ENCODE results near the gene ARHGAP10. TPM values are rescaled to one million over a fixed set of nuclear protein-coding genes. Genes with fewer than 3 reads are reported as not detected.

ARHGAP10 gene
- total RNA-seq, 2 experiments from 2014 or later, result 0.11 TPM; not detected in 1

- CTCF ChIA-PET (ENCODE audit: unreplicated experiment), result interaction anchor here (1.5 kb wide), 1 partner anchor 12 kb away, joined by 3 read pairs; no protein-coding TSS in a partner anchor
- TF ChIP-seq EZH2phosphoT487 (IDR thresholded peaks at IDR 0.05; ENCODE audit: borderline replicate concordance, low read depth, low read length), result no peak
- TF ChIP-seq CTCF (conservative IDR thresholded peaks at IDR 0.05; ENCODE audit: low read length), result peak; percentile 22; the same call in 1 of the 2 replicates
- Histone ChIP-seq H3K36me3 (ENCODE audit: insufficient read depth, low read length) (no peaks in the 10 kb centered on the region), H2AFZ (ENCODE audit: low read length) (peak overlapping the region; percentile 81), H3K4me1 (ENCODE audit: insufficient read depth, low read length, poor library complexity, severe bottlenecking) (peaks cover 76% of the 10 kb centered on the region), H3K4me3 (ENCODE audit: low read depth, low read length, poor library complexity, severe bottlenecking) (peak overlapping the region; percentile 30), H3K4me2 (ENCODE audit: low read length) (peak overlapping the region; percentile 52), H4K20me1 (ENCODE audit: insufficient read depth, low read length) (no peaks in the 10 kb centered on the region), H3K9me3 (ENCODE audit: low read length) (no peaks in the 10 kb centered on the region), H3K9me2 (ENCODE audit: insufficient read depth, low read length) (no peaks in the 10 kb centered on the region), H3K79me2 (ENCODE audit: insufficient read depth, low read depth, low read length) (no peaks in the 10 kb centered on the region), H3K27ac (ENCODE audit: low read depth, low read length, poor library complexity, severe bottlenecking) (peak overlapping the region; percentile 65)
- no TSS peak for BruUV-seq (replicated peaks)
- intact Hi-C loops (cut with micrococcal nuclease; ENCODE audit: unreplicated experiment), result loop anchor here (10.0 kb wide), 1 partner anchor 1211 kb away; no protein-coding TSS in a partner anchor
- DNase-seq (ENCODE audit: low spot score), result peak; percentile 62
- POLR2A ChIA-PET, result interaction anchor here (2.0 kb wide), 1 partner anchor 8 kb away, joined by 4 read pairs; no protein-coding TSS in a partner anchor
These were observed 322.4 kb downstream of the ARHGAP10 start for GRCh38 chr4:148054275-148054674.

GRCh38 chr4:148055844-148056243, 324.0 kb downstream of the ARHGAP10 start:
- TF ChIP-seq CTCF (conservative IDR thresholded peaks at IDR 0.05; ENCODE audit: low read length) (no peak), EZH2phosphoT487 (IDR thresholded peaks at IDR 0.05; ENCODE audit: borderline replicate concordance, low read depth, low read length) (no peak)
- peak overlapping the region; percentile 5; the same call in 1 of the 2 replicates for H3K4me2 ChIP-seq (ENCODE audit: low read length)
- no peaks in the 10 kb centered on the region for H4K20me1 ChIP-seq (ENCODE audit: insufficient read depth, low read length)
- H3K27ac ChIP-seq (ENCODE audit: low read depth, low read length, poor library complexity, severe bottlenecking), result peak overlapping the region; percentile 27
- no peak overlapping the region for H3K4me3 ChIP-seq (ENCODE audit: low read depth, low read length, poor library complexity, severe bottlenecking)
- ChIA-PET CTCF (ENCODE audit: unreplicated experiment) (interaction anchor here (1.7 kb wide), 1 partner anchor 11 kb away, joined by 8 read pairs; no protein-coding TSS in a partner anchor), POLR2A (interaction anchor here (1.1 to 2.0 kb wide), 2 partner anchors 10 to 419 kb away, joined by 3 to 4 read pairs; no protein-coding TSS in a partner anchor)
- H3K9me2 ChIP-seq (ENCODE audit: insufficient read depth, low read length), result no peaks in the 10 kb centered on the region
- H3K4me1 ChIP-seq (ENCODE audit: insufficient read depth, low read length, poor library complexity, severe bottlenecking), result peaks cover 83% of the 10 kb centered on the region
- BruUV-seq (replicated peaks), result no TSS peak
- no peaks in the 10 kb centered on the region for H3K79me2 ChIP-seq (ENCODE audit: insufficient read depth, low read depth, low read length)
- H3K36me3 ChIP-seq (ENCODE audit: insufficient read depth, low read length), result no peaks in the 10 kb centered on the region
- H3K9me3 ChIP-seq (ENCODE audit: low read length), result no peaks in the 10 kb centered on the region
- no peak for DNase-seq (ENCODE audit: low spot score)
- peak overlapping the region; percentile 54; the same call in 1 of the 2 replicates for H2AFZ ChIP-seq (ENCODE audit: low read length)
- intact Hi-C loops (cut with micrococcal nuclease; ENCODE audit: unreplicated experiment), result loop anchor here (2.0 to 10.0 kb wide), 3 partner anchors 387 to 1209 kb away; partner anchors contain the start of gene NR3C2

GRCh38 chr4:148056879-148057278, 325.0 kb downstream of the ARHGAP10 start:
- Histone ChIP-seq H3K4me2 (ENCODE audit: low read length) (peak overlapping the region; percentile 65), H3K4me3 (ENCODE audit: low read depth, low read length, poor library complexity, severe bottlenecking) (peak overlapping the region; percentile 29), H4K20me1 (ENCODE audit: insufficient read depth, low read length) (no peaks in the 10 kb centered on the region), H3K36me3 (ENCODE audit: insufficient read depth, low read length) (no peaks in the 10 kb centered on the region), H2AFZ (ENCODE audit: low read length) (peak overlapping the region; percentile 54; the same call in 1 of the 2 replicates), H3K9me2 (ENCODE audit: insufficient read depth, low read length) (no peaks in the 10 kb centered on the region), H3K79me2 (ENCODE audit: insufficient read depth, low read depth, low read length) (no peaks in the 10 kb centered on the region), H3K27ac (ENCODE audit: low read depth, low read length, poor library complexity, severe bottlenecking) (peak overlapping the region; percentile 62), H3K9me3 (ENCODE audit: low read length) (no peaks in the 10 kb centered on the region), H3K4me1 (ENCODE audit: insufficient read depth, low read length, poor library complexity, severe bottlenecking) (peaks cover 82% of the 10 kb centered on the region)
- peak; percentile 91 for TF ChIP-seq CTCF (conservative IDR thresholded peaks at IDR 0.05; ENCODE audit: low read length)
- TF ChIP-seq EZH2phosphoT487 (IDR thresholded peaks at IDR 0.05; ENCODE audit: borderline replicate concordance, low read depth, low read length), result no peak
- intact Hi-C loops (cut with micrococcal nuclease; ENCODE audit: unreplicated experiment), result loop anchor here (2.0 to 10.0 kb wide), 3 partner anchors 386 to 1208 kb away; partner anchors contain the start of gene NR3C2
- DNase-seq (ENCODE audit: low spot score), result peak; percentile 94
- POLR2A ChIA-PET, result no interaction called here
- no TSS peak for BruUV-seq (replicated peaks)
- CTCF ChIA-PET (ENCODE audit: unreplicated experiment), result interaction anchor here (1.7 kb wide), 1 partner anchor 12 kb away, joined by 8 read pairs; no protein-coding TSS in a partner anchor
